GM12864 (cell line): ENCODE data around the gene FAM114A2.

Source experiments
- DNase-seq: peaks from one replicate; pipeline ENCODE4 v3.0.0-alpha.2; 2011; ENCODE audit warnings: low read depth
- H3K4me3 ChIP-seq: 2 replicates; pipeline ENCODE4 v1.5.1; 2011; ENCODE audit warnings: mild to moderate bottlenecking, low read depth, low read length, control low read depth
- TF ChIP-seq, protein P1 (sequence below): IDR thresholded peaks from 2 replicates; pipeline ENCODE4 v1.5.1; 2011; ENCODE audit warnings: low read depth, mild to moderate bottlenecking, moderate library complexity, low read length, control low read depth, inconsistent platforms; ENCODE audit errors: missing control alignments

FAM114A2 gene

DNA sequence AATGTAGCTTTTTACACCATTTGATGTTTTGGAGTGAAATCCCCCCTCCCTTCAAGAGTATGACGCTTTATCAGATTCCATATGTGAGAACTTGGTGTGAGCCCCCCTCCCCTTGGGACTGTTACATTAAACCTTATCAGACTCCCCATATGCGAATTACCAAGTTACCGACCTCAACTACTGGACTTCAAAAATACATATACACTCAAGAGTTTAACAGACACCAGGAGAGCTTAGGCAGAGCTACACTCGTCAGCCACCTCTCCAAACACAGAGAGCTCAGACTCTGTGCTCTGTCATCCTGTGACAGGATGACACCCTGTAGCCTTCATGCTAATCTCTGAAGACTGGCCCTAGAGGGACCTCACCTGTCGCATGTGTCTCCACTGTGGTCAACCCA, 50.2 kb downstream of the FAM114A2 start:
- no peak overlapping the region for H3K4me3 ChIP-seq
- no peak for DNase-seq
- TF ChIP-seq, protein P1, sequence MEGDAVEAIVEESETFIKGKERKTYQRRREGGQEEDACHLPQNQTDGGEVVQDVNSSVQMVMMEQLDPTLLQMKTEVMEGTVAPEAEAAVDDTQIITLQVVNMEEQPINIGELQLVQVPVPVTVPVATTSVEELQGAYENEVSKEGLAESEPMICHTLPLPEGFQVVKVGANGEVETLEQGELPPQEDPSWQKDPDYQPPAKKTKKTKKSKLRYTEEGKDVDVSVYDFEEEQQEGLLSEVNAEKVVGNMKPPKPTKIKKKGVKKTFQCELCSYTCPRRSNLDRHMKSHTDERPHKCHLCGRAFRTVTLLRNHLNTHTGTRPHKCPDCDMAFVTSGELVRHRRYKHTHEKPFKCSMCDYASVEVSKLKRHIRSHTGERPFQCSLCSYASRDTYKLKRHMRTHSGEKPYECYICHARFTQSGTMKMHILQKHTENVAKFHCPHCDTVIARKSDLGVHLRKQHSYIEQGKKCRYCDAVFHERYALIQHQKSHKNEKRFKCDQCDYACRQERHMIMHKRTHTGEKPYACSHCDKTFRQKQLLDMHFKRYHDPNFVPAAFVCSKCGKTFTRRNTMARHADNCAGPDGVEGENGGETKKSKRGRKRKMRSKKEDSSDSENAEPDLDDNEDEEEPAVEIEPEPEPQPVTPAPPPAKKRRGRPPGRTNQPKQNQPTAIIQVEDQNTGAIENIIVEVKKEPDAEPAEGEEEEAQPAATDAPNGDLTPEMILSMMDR: no peak

DNA sequence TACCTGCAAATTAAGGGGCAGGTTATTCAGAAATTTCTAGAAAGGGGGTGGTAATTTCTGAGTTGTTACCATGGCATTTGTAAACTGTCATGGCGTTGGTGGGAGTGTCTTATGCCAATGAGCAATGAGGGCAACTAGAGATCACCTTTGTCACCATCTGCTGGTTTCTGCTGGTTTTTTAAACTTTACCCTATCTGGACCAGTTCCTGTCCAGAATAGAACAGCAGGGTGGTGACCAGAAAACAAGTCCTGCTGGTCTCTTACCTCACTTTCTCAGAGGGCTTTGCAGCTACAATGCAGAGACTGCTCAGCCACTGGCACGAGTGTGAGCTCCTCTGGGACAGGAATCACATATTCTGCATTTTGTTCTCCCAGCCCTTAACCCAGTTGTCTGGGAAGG, 51.4 kb downstream of the FAM114A2 start:
- TF ChIP-seq, protein P1: no peak
- H3K4me3 ChIP-seq: no peak overlapping the region
- no peak for DNase-seq

DNA sequence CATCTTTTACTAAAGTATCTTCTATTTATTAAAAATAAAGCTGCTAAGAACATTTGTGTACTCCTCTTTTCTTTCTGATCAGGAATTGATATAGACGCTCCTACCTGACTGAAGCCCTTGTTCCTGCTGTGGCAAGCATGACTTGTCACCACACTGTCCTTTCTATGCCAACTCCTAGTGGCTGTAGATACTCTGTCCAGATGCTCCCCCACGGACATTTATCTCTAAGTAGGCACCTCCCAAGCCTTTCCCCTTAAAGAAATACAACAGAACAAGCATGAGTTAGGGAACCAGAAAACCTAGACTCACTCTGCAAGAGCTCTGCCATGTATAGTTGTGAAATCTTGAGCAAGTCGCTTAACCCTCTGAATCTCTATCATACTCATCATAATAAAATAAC, 53.2 kb downstream of the FAM114A2 start:
- TF ChIP-seq, protein P1: no peak

DNA sequence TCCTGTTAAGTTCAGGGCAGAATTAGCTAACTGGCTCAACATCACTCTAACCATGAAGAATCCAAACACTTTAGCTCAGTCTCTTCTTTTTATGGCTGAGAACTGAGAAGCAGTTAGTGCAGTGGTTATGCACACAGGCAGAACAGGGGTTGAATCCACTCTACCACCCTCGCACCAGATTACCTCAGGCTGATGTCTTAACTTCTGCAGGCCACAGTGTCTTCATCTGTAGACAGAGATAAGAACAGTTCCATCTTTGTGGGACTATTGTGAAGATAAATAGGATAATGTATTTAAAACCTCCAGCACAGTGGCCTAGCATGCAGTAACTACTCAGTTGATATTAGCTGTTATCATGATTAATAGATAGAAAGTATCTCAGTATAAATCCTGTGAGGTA, 54.8 kb downstream of the FAM114A2 start:
- no peak overlapping the region for H3K4me3 ChIP-seq
- no peak for DNase-seq
- TF ChIP-seq, protein P1: no peak

More for the DNA sequence above, 53.2 kb downstream of the FAM114A2 start:
- DNase-seq: no peak
- no peak overlapping the region for H3K4me3 ChIP-seq

DNA sequence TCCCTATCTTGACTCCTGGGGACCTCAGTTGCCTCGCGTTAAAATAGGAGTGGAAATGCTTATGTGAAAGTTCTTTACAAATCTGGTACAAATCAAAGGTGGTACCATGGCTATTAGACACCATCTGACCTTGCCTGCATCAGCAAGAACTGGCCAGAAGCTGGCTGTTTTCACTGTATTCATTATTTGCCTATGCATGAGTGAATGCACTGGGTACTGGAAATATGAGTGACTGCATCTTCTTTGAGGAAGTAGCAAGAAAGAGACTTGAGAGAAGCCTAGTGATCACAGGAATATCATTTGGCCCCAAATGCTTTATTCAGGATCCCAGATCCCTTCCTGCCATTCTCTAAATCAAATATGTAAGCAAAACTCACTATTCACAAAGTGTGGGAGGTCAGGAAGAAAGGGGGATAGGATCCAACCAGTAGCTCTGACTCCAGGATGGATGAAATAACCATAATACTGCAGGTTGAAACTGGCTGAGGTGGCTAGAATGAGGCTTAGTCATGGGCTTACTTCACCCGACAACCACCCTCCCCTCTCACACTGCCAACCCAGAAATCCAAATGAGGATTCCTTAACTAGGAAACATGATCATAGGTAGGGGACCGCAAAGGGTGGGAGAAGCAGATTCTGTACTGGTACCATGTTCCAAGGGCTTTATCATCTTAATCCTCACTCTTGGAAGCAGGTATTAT, 56.7 kb downstream of the FAM114A2 start:
- TF ChIP-seq, protein P1: no peak
- no peak overlapping the region for H3K4me3 ChIP-seq
- no peak for DNase-seq

DNA sequence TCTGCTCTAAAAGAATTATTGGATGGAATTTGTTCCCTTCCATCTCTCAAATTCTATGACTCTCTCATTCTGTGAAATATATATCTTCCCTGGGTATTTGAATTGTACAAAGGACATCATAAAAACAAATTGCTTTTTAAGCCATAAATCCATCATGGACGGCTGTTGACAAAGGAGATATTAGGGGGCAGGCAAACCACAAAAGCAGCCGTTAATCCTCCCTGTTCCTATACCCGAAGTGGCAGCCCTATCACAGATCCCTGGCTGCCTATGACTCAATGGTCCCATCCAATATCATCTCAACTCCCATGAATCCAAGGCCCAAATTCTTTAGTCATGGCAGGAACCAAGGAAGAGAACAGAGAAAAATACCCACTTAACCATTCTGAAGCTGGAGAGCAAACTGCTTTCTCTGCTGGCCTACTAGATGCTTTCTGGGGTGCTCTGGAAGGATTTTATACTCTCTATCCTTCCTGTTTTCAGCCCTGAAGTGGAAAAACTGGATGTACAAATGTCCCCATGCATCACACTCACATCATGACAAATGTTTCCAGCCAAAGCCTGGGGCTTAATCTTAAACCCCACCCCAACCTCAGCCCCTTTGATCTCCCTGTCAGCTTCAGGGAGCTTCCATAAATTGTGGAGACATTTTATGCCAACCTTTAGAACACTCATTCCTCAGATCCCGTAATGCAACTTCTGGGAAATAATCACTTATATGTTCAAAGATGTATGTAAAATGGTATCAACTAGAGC, 59.5 kb downstream of the FAM114A2 start:
- TF ChIP-seq, protein P1: no peak
- no peak for DNase-seq
- no peak overlapping the region for H3K4me3 ChIP-seq
